NB4 (cell line): ENCODE results near the gene VPS35L.

Source experiments
- CTCF ChIP-seq: IDR thresholded peaks from one replicate; pipeline ENCODE4 v1.5.1; 2012; ENCODE audit warnings: low read depth, low read length
- MAX ChIP-seq: IDR thresholded peaks from 2 replicates; pipeline ENCODE4 v1.6.1; 2011; ENCODE audit warnings: low read depth, low read length
- POLR2A ChIP-seq: IDR thresholded peaks from 2 replicates; pipeline ENCODE4 v1.6.1; 2011; ENCODE audit warnings: mild to moderate bottlenecking; ENCODE audit not compliant: insufficient read length; ENCODE audit errors: extremely low read depth

DNA sequence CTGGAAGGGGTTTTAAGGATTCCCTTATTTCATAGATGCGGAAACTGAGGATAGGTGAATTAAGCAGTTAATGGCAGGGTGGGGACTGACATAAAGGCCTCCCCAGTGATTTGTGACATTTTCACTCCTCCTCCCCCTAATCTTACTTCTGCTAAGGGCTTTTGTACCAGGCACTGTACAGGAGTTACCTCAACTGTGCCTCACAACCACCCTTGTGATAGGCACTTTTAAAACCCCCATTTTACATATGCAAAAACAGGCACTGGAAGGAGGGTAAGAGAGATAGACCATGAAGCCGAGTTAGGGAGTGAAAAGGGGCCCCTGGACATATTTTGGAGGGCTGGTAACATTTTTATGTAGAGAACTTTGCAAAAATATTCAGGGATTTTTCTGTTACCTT lies 32.7 kb upstream of the VPS35L start:
- TF ChIP-seq MAX: no peak
- no peak for TF ChIP-seq POLR2A
- no peak for TF ChIP-seq CTCF
